Esophagus squamous epithelium (tissue), 5 donors: Measurements from ENCODE around the gene HSPA4L. TPM values are rescaled to one million over a fixed set of nuclear protein-coding genes. Genes with fewer than 3 reads are reported as not detected.
A peak's percentile ranks its signal among the peaks of the same experiment; 100 is the strongest.

ENCODE experiments used
- DNase-seq: peaks from one replicate; lab custom pipeline; 2025; lab: John Stamatoyannopoulos, UW
- H3K27ac ChIP-seq, 4 donors: fragments of 200-600 bp; sonication (generic); one replicate each; pipeline ENCODE4 v1.5.1; 2016 to 2019; ENCODE audit warnings: mild to moderate bottlenecking in 1 of 4
- H3K27me3 ChIP-seq, 4 donors: fragments of 200-600 bp; sonication (generic); 1 replicate in 3 of 4; 2 replicates in 1 of 4; pipeline versions ENCODE4 v1.5.1 to v1.6.0; 2017 to 2021; ENCODE audit warnings: antibody characterized with exemption in 1 of 4
- H3K36me3 ChIP-seq, 3 donors: fragments of 200-600 bp; sonication (generic); one replicate each; pipeline ENCODE4 v1.5.1; 2016 to 2019
- H3K4me1 ChIP-seq, 3 donors: fragments of 200-600 bp; sonication (generic); one replicate each; pipeline ENCODE4 v1.5.1; 2017 to 2019
- H3K4me3 ChIP-seq, 4 donors: fragments of 200-600 bp; sonication (generic); 1 replicate in 3 of 4; 2 replicates in 1 of 4; pipeline ENCODE4 v1.5.1; 2016 to 2019; ENCODE audit warnings: mild to moderate bottlenecking in 2 of 4, moderate library complexity in 1 of 4
- H3K9me3 ChIP-seq, 3 donors: fragments of 200-600 bp; sonication (generic); one replicate each; pipeline ENCODE4 v1.5.1; 2016 to 2019
- POLR2A ChIP-seq, 4 donors: fragments of 450-650 bp; IDR thresholded peaks; one replicate each; pipeline ENCODE4 v1.6.1; 2017; ENCODE audit warnings: antibody characterized with exemption in 4 of 4, mild to moderate bottlenecking in 4 of 4, moderate library complexity in 3 of 4
- WGBS, 2 donors: methylation state at CpG; one replicate each; pipeline ENCODE4 v1.1.5; 2018; 5-methylcytosine and 5-hydroxymethylcytosine counted together
- intact Hi-C: fragments of 100-400 bp; cut with DNase I; formaldehyde crosslinking; loops from one replicate; pipeline ENCODE4 v1.15.0; 2022
- total RNA-seq, 4 donors: library from RNA; depleted of rRNA; stranded (reverse); fragments of >200 nt; gene quantifications; one replicate each; pipeline ENCODE4 v1.1.0, GENCODE V29; 2016
- TF ChIP-seq, protein P1 (sequence below), 6 experiments: fragments of 450-650 bp in 4 of 6; fragments of 200-600 bp in 2 of 6; sonication (generic) in 2 of 6; IDR thresholded peaks; one replicate each; pipeline ENCODE4 v1.5.1; 2016 to 2019; ENCODE audit warnings: antibody characterized with exemption in 6 of 6, mild to moderate bottlenecking in 4 of 6, moderate library complexity in 4 of 6
- donor health status: DM: yes; HTN: yes; CAD: no.

Gene HSPA4L
- 10 to 100 TPM; 19.8 to 45.4 (median 26.7) TPM for total RNA-seq

DNA sequence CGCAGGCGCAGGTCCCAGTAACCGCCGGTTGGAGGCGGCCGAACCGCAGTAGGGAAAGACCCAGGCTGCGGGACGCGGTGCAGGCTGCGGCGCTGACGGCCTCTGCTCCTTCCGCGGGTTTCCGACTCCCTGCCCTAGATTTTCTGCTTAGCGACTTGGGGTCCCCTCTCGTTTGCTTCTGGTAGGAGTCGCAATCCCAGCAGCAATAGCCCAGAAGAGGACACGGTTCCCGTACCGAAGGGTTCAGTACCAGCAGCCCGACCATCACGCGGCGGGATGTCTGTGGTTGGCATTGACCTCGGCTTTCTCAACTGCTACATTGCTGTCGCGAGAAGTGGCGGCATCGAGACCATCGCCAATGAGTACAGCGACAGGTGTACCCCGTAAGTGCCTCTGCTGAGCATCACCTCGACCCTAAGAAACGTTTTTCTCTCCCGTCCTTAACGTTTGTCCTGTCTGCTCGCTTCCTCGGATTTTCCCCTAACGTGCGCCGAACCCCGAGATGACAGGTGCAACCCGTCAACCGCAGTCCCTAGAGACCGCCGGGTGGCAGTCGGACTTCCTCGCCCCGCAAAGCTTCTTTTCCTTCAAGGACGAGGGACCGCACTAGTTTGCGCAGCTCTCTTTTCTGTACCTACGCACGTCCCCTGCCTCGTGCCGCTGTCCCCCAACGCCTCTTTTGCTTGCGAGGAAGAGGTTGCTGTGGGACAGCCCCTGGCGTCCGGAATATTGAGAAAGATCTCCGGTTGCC, at the start of gene HSPA4L:
Gene HSPA4L, plus strand, starts transcription at position 48 of the 751 bp plus-strand sequence. Its CDS starts 229 bp downstream, at position 277.
- 0 to 1% methylated on average over 17 to 47 of the region's 63 CpGs for WGBS, 2 donors
- H3K27me3 ChIP-seq, result peaks cover 0 to 9% (median 0%) of the 10 kb centered on the region in 4 donors
- H3K9me3 ChIP-seq, result no peaks in the 10 kb centered on the region
- H3K36me3 ChIP-seq, result no peaks in the 10 kb centered on the region
- no peak for DNase-seq
- TF ChIP-seq POLR2A (IDR thresholded peaks at IDR 0.05), result peak in 3 of 4 donors; percentile 78 to 86 (median 83)
- TF ChIP-seq, protein P1, sequence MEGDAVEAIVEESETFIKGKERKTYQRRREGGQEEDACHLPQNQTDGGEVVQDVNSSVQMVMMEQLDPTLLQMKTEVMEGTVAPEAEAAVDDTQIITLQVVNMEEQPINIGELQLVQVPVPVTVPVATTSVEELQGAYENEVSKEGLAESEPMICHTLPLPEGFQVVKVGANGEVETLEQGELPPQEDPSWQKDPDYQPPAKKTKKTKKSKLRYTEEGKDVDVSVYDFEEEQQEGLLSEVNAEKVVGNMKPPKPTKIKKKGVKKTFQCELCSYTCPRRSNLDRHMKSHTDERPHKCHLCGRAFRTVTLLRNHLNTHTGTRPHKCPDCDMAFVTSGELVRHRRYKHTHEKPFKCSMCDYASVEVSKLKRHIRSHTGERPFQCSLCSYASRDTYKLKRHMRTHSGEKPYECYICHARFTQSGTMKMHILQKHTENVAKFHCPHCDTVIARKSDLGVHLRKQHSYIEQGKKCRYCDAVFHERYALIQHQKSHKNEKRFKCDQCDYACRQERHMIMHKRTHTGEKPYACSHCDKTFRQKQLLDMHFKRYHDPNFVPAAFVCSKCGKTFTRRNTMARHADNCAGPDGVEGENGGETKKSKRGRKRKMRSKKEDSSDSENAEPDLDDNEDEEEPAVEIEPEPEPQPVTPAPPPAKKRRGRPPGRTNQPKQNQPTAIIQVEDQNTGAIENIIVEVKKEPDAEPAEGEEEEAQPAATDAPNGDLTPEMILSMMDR (IDR thresholded peaks at IDR 0.05), result peak in 5 of 6 experiments; percentile 21 to 42 (median 30)
- peak within 1 kb of the TSS; percentile 87 to 97 (median 92) for H3K27ac ChIP-seq
- H3K4me1 ChIP-seq, result peaks cover 0 to 27% (median 0%) of the 10 kb centered on the region in 3 donors
- peak within 1 kb of the TSS; percentile 53 to 84 (median 76) for H3K4me3 ChIP-seq
- intact Hi-C loops, result no loop called here

DNA sequence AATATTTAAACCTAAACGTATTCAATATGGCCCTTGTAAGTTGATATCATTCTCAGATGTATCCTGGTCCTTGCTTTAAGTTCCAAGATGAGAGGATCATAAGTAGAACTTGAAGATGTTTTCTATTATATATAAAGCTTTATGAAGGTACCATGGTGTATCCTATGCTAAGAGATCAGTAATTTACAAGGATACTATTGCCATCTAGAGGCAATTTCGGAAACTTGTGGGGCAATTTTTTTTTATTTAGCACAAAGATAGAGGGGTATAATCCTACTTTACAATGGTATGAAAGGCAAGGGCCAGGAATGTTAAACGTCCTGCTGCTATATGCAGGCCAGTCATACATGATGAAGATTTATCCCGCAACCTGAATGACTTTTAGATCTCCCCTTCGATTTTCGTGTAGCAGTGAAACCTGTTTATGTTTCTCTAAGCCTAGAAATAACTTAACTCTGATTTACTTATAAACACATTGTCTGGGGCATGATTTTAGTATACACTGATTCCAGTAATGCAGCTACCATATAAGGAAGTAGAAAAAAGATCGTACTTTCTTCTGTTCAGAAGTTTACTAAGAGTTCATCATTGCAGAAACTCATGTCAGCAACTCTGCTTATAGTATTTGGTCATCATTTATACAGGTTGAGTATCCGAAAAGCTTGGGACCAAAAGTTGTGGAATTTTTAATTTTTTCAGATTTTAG, 49.3 kb upstream of the HSPA4L start:
- H3K27ac ChIP-seq, result no peak overlapping the region
- no peaks in the 10 kb centered on the region for H3K36me3 ChIP-seq
- no peaks in the 10 kb centered on the region for H3K4me1 ChIP-seq
- H3K9me3 ChIP-seq, result no peaks in the 10 kb centered on the region
- TF ChIP-seq, protein P1 (IDR thresholded peaks at IDR 0.05), result peak in 5 of 6 experiments; percentile 42 to 66 (median 52)
- TF ChIP-seq POLR2A (IDR thresholded peaks at IDR 0.05), result no peak
- no peaks in the 10 kb centered on the region for H3K27me3 ChIP-seq
- intact Hi-C loops, result loop anchor here (5.0 kb wide), 1 partner anchor 125 kb away; no protein-coding TSS in a partner anchor
- WGBS, 2 donors, result 15 to 19% methylated on average over 8 of the region's 8 CpGs
- no peak for DNase-seq
- no peak overlapping the region for H3K4me3 ChIP-seq

DNA sequence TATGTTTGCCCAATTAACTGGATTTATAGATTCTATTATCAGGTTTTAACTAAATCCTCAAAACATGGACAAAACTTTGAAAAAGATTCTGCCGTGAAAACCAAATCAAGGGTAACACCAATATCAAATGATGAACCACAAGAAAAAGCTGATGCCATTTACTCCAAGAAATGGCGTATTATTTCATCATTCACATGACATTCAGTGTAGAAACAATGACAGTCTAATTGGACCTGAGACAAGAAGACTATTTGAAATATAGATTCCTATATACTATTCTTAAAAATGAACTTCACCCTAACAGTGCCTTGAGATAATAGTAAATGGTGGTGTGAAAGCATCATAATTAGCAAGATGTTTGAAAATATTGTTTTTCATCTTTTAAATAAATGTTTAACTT, 47.1 kb upstream of the HSPA4L start:
- no peak for DNase-seq
- H3K27ac ChIP-seq, result no peak overlapping the region
- H3K4me3 ChIP-seq, result no peak overlapping the region
- WGBS, 2 donors, result 65 to 85% methylated on average over 2 of the region's 2 CpGs
- no peaks in the 10 kb centered on the region for H3K36me3 ChIP-seq
- intact Hi-C loops, result loop anchor here (5.0 kb wide), 1 partner anchor 128 kb away; no protein-coding TSS in a partner anchor
- H3K27me3 ChIP-seq, result no peaks in the 10 kb centered on the region
- TF ChIP-seq POLR2A (IDR thresholded peaks at IDR 0.05), result no peak
- TF ChIP-seq, protein P1 (IDR thresholded peaks at IDR 0.05), result no peak
- H3K4me1 ChIP-seq, result no peaks in the 10 kb centered on the region
- H3K9me3 ChIP-seq, result no peaks in the 10 kb centered on the region

DNA sequence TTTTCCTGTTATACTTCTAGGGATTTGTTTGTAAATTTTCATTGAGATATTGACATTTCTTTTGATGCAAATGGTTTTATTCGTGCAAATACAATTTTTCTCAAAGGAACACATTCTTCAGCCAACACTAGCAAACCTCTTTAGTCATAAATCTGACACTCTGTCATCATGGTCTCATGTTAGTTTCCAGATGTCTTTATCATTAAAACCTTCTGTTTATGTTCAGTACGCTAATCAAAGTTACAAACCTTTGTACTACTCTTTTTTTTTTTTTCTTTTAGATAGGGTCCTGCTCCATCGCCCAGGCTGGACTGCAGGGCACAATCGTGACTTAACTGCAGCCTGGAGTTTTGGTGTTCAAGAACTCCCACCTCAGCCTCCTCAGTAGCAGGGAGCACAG, 44.8 kb upstream of the HSPA4L start:
- no peak overlapping the region for H3K4me3 ChIP-seq
- DNase-seq, result no peak
- H3K9me3 ChIP-seq, result no peaks in the 10 kb centered on the region
- H3K27ac ChIP-seq, result no peak overlapping the region
- H3K36me3 ChIP-seq, result no peaks in the 10 kb centered on the region
- H3K27me3 ChIP-seq, result no peaks in the 10 kb centered on the region
- WGBS, 2 donors, result 57 to 60% methylated on average over 4 of the region's 4 CpGs
- TF ChIP-seq POLR2A (IDR thresholded peaks at IDR 0.05), result no peak
- TF ChIP-seq, protein P1 (IDR thresholded peaks at IDR 0.05), result no peak
- no peaks in the 10 kb centered on the region for H3K4me1 ChIP-seq
- intact Hi-C loops, result no loop called here

DNA sequence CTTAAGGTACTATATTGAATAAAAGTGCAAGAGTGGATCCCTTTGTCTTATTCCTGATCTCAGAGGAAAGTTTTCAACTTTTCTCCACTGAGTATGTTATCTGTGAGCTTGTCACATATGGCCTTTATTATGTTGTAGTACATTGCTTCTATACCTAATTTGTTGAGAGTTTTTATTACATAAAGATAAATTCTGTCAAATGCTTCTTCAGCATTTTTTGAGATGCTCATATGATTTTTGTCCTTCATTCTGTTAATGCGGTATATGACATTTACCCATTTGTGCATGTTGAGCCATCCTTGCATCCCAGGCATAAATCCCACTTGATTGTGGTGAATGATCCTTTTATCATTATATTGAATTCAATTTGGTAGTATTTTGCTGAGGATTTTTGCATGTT, 40.9 kb upstream of the HSPA4L start:
- H3K27me3 ChIP-seq, result no peaks in the 10 kb centered on the region
- no peak overlapping the region for H3K27ac ChIP-seq
- no peaks in the 10 kb centered on the region for H3K4me1 ChIP-seq
- no peaks in the 10 kb centered on the region for H3K9me3 ChIP-seq
- DNase-seq, result no peak
- no peaks in the 10 kb centered on the region for H3K36me3 ChIP-seq
- intact Hi-C loops, result no loop called here
- TF ChIP-seq POLR2A (IDR thresholded peaks at IDR 0.05), result no peak
- TF ChIP-seq, protein P1 (IDR thresholded peaks at IDR 0.05), result no peak
- 97 to 100% methylated on average over 1 of the region's 1 CpG for WGBS, 2 donors
- no peak overlapping the region for H3K4me3 ChIP-seq
